Ishikawa (cell line): ENCODE results near the gene LYG2.

Experiments
- CEBPB ChIP-seq: IDR thresholded peaks from 2 replicates; pipeline ENCODE4 v1.6.1; 2012
- CREB1 ChIP-seq: IDR thresholded peaks from 2 replicates; pipeline ENCODE4 v1.6.1; 2012; ENCODE audit warnings: low read depth
- EGR1 ChIP-seq: IDR thresholded peaks from 2 replicates; pipeline ENCODE4 v1.6.1; 2012
- EP300 ChIP-seq: IDR thresholded peaks from 2 replicates; pipeline ENCODE4 v1.6.1; 2012; ENCODE audit warnings: borderline replicate concordance
- FOXM1 ChIP-seq: IDR thresholded peaks from 2 replicates; pipeline ENCODE4 v1.6.1; 2012; ENCODE audit warnings: low read depth, borderline replicate concordance
- NFIC ChIP-seq: IDR thresholded peaks from 2 replicates; pipeline ENCODE4 v1.6.1; 2012
- RAD21 ChIP-seq: IDR thresholded peaks from 2 replicates; pipeline ENCODE4 v1.6.1; 2012; ENCODE audit warnings: low read depth
- TAF1 ChIP-seq: IDR thresholded peaks from 2 replicates; pipeline ENCODE4 v1.6.1; 2012; ENCODE audit warnings: low read depth, mild to moderate bottlenecking
- TCF12 ChIP-seq: IDR thresholded peaks from 2 replicates; pipeline ENCODE4 v1.6.1; 2012; ENCODE audit warnings: low read depth
- TEAD4 ChIP-seq: IDR thresholded peaks from 2 replicates; pipeline ENCODE4 v1.6.1; 2012
- USF1 ChIP-seq: IDR thresholded peaks from 2 replicates; pipeline ENCODE4 v1.6.1; 2012
- YY1 ChIP-seq: IDR thresholded peaks from 2 replicates; pipeline ENCODE4 v1.6.1; 2012; ENCODE audit warnings: low read depth
- ZBTB7A ChIP-seq: IDR thresholded peaks from 2 replicates; pipeline ENCODE4 v1.6.1; 2012; ENCODE audit warnings: low read depth
- TF ChIP-seq, protein P1 (sequence below): IDR thresholded peaks from 2 replicates; pipeline ENCODE4 v1.6.1; 2012; ENCODE audit warnings: low read depth, mild to moderate bottlenecking
- TF ChIP-seq, protein P2 (sequence below): IDR thresholded peaks from 2 replicates; pipeline ENCODE4 v1.6.1; 2012

Gene LYG2

GRCh38 chr2:99279969-99280695 is 24.7 kb upstream of the LYG2 start:
- TF ChIP-seq EP300 (no peak), FOXM1 (no peak), TCF12 (no peak), ZBTB7A (no peak), YY1 (no peak), TAF1 (no peak), RAD21 (no peak), USF1 (no peak), TEAD4 (no peak)

DNA sequence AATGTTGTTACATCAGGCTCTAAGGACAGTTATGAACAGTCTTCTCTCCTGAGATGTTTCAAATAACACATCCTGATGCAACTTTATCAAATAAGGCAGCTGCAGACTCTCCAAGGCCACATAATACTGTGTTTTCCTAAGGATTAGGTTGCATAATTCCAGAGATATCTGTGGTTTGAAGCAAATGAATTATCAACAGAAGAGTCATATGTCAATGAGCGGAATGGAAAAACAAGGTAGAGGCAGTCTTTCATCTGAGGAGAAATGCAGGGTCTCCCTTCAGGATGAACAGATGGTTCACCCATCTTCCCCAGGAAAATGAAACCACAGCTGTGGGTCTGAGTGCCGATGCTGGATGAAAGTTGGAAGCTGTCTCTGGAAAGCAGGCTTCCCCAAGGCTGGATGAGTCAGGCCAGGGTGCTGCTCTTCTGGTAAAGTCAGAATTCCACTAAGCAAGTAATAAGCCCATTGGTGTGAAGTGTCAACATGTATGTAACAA is 23.4 kb upstream of the LYG2 start:
- TF ChIP-seq EGR1 (no peak), EP300 (no peak), CREB1 (no peak), USF1 (no peak), YY1 (no peak), RAD21 (no peak), NFIC (no peak), TCF12 (no peak), FOXM1 (no peak), ZBTB7A (no peak), TEAD4 (no peak), CEBPB (no peak), TAF1 (no peak)
- TF ChIP-seq, protein P1, sequence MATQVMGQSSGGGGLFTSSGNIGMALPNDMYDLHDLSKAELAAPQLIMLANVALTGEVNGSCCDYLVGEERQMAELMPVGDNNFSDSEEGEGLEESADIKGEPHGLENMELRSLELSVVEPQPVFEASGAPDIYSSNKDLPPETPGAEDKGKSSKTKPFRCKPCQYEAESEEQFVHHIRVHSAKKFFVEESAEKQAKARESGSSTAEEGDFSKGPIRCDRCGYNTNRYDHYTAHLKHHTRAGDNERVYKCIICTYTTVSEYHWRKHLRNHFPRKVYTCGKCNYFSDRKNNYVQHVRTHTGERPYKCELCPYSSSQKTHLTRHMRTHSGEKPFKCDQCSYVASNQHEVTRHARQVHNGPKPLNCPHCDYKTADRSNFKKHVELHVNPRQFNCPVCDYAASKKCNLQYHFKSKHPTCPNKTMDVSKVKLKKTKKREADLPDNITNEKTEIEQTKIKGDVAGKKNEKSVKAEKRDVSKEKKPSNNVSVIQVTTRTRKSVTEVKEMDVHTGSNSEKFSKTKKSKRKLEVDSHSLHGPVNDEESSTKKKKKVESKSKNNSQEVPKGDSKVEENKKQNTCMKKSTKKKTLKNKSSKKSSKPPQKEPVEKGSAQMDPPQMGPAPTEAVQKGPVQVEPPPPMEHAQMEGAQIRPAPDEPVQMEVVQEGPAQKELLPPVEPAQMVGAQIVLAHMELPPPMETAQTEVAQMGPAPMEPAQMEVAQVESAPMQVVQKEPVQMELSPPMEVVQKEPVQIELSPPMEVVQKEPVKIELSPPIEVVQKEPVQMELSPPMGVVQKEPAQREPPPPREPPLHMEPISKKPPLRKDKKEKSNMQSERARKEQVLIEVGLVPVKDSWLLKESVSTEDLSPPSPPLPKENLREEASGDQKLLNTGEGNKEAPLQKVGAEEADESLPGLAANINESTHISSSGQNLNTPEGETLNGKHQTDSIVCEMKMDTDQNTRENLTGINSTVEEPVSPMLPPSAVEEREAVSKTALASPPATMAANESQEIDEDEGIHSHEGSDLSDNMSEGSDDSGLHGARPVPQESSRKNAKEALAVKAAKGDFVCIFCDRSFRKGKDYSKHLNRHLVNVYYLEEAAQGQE = no peak
- TF ChIP-seq, protein P2, sequence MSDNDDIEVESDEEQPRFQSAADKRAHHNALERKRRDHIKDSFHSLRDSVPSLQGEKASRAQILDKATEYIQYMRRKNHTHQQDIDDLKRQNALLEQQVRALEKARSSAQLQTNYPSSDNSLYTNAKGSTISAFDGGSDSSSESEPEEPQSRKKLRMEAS = no peak

- TF ChIP-seq NFIC (no peak), CREB1 (no peak), EP300 (no peak)
These were observed 20.4 kb upstream of the LYG2 start for GRCh38 chr2:99275882-99276281.

DNA sequence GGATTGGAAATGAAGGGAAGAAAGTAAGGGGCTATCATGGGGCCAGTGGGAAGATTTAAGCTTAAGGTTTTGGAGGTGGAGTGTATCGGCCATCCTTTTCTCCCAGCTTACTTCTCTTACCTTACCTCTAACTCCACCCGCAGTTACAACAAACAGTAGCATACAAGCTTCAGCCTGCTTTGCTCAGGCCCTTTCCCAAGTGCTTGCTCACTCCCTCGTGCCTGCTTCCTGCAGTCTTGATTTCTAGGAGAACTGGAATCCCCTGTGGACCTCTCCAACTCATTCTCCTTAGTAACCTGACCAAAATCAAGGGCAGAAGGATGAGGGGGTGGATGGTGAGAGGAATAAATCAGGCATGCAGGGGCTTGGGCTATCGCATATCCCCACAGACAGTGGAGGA is 5.8 kb upstream of the LYG2 start:
- no peak for TF ChIP-seq RAD21
- no peak for TF ChIP-seq CREB1
- TF ChIP-seq TEAD4 = no peak
- TF ChIP-seq NFIC = no peak
- TF ChIP-seq, protein P1 = no peak
- TF ChIP-seq CEBPB = no peak
- no peak for TF ChIP-seq EP300
- no peak for TF ChIP-seq YY1

- TF ChIP-seq EP300 = no peak
- TF ChIP-seq CREB1 = no peak
- no peak for TF ChIP-seq EGR1
- TF ChIP-seq TAF1 = no peak
- no peak for TF ChIP-seq TEAD4
- no peak for TF ChIP-seq ZBTB7A
- TF ChIP-seq USF1 = no peak
- TF ChIP-seq, protein P1 = no peak
- no peak for TF ChIP-seq YY1
- TF ChIP-seq, protein P2 = no peak
- no peak for TF ChIP-seq TCF12
- TF ChIP-seq CEBPB = no peak
- TF ChIP-seq RAD21 = no peak
- no peak for TF ChIP-seq FOXM1
- TF ChIP-seq NFIC = no peak
These were observed 4.7 kb upstream of the LYG2 start for GRCh38 chr2:99260184-99260583.
